ENCODE results near the gene CFAP251. TPM values are rescaled to one million over a fixed set of nuclear protein-coding genes. Genes with fewer than 3 reads are reported as not detected.

CFAP251 gene
- total RNA-seq, 1 experiment from 2014 or later, result 0.81 TPM

- Histone ChIP-seq H3T11ph (ENCODE audit: low read length) (no peak overlapping the region), H2BK12ac (ENCODE audit: insufficient read length, low read depth, low read length) (no peak overlapping the region), H3K27me3 (ENCODE audit: insufficient read depth, low read length) (no peaks in the 10 kb centered on the region), H3K4ac (ENCODE audit: low read depth, low read length) (no peak overlapping the region), H2BK20ac (ENCODE audit: low read depth, low read length, poor library complexity, severe bottlenecking) (no peak overlapping the region), H4K91ac (ENCODE audit: insufficient read length, low read depth, low read length) (no peak overlapping the region), H2BK120ac (ENCODE audit: low read depth, low read length, poor library complexity, severe bottlenecking) (no peak overlapping the region), H3K18ac (ENCODE audit: insufficient read length, low read depth, low read length) (no peak overlapping the region), H3K23ac (ENCODE audit: insufficient read length, low read depth, low read length) (no peak overlapping the region), H3K14ac (ENCODE audit: insufficient read depth, low read length) (no peak overlapping the region), H2BK5ac (ENCODE audit: insufficient read length, low read length) (no peak overlapping the region), H3K9ac (ENCODE audit: extremely low read depth, insufficient read length, low read length) (no peak overlapping the region), H3K9me3 (ENCODE audit: control insufficient read depth, low read depth, low read length) (no peaks in the 10 kb centered on the region), H4K8ac (replicated peaks; ENCODE audit: insufficient read length, low read depth, low read length) (no peak overlapping the region), H2BK15ac (ENCODE audit: low read depth, low read length) (no peak overlapping the region), H3K4me2 (ENCODE audit: insufficient read depth, insufficient read length, low read length) (no peak overlapping the region), H3K79me1 (ENCODE audit: insufficient read depth, low read depth, low read length, poor library complexity, severe bottlenecking) (no peaks in the 10 kb centered on the region), H3K27ac (ENCODE audit: insufficient read length, low read depth, low read length) (no peak overlapping the region), H3K56ac (ENCODE audit: insufficient read length, low read depth, low read length) (no peak overlapping the region), H3K4me1 (ENCODE audit: insufficient read depth, low read length) (no peaks in the 10 kb centered on the region), H3K79me2 (ENCODE audit: insufficient read depth, low read length) (no peaks in the 10 kb centered on the region), H4K5ac (ENCODE audit: insufficient read length, low read depth, low read length) (no peak overlapping the region), H2AK5ac (ENCODE audit: insufficient read length, low read length) (no peak overlapping the region), H2AFZ (ENCODE audit: low read length) (no peak overlapping the region), H4K20me1 (ENCODE audit: control insufficient read depth, insufficient read depth, insufficient read length) (no peaks in the 10 kb centered on the region), H3K23me2 (ENCODE audit: insufficient read length, low read depth, low read length, poor library complexity, severe bottlenecking) (peaks cover 3% of the 10 kb centered on the region)
- H3K36me3 Mint-ChIP-seq (ENCODE audit: insufficient read depth in 1 of 3, low read depth in 3 of 3), result peaks cover 0 to 41% (median 20%) of the 10 kb centered on the region in 3 experiments; a peak in 5 of 7 replicates
- no peak overlapping the region for H3K4me3 Mint-ChIP-seq
- TF ChIP-seq, protein P1, sequence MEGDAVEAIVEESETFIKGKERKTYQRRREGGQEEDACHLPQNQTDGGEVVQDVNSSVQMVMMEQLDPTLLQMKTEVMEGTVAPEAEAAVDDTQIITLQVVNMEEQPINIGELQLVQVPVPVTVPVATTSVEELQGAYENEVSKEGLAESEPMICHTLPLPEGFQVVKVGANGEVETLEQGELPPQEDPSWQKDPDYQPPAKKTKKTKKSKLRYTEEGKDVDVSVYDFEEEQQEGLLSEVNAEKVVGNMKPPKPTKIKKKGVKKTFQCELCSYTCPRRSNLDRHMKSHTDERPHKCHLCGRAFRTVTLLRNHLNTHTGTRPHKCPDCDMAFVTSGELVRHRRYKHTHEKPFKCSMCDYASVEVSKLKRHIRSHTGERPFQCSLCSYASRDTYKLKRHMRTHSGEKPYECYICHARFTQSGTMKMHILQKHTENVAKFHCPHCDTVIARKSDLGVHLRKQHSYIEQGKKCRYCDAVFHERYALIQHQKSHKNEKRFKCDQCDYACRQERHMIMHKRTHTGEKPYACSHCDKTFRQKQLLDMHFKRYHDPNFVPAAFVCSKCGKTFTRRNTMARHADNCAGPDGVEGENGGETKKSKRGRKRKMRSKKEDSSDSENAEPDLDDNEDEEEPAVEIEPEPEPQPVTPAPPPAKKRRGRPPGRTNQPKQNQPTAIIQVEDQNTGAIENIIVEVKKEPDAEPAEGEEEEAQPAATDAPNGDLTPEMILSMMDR (conservative IDR thresholded peaks at IDR 0.05), result no peak
- no peaks in the 10 kb centered on the region; a peak in 2 of 5 replicates for H3K9me3 Mint-ChIP-seq
- DNase-seq, result no peak
- no peaks in the 10 kb centered on the region; the same call in 1 of the 2 replicates for H3K27me3 Mint-ChIP-seq (ENCODE audit: low read depth)
- WGBS (ENCODE audit: extremely low coverage, insufficient read length, low lambda C conversion rate), result no CpG with 5 or more reads among the region's 5 CpGs
- H3K4me1 Mint-ChIP-seq, result peaks cover 7 to 12% of the 10 kb centered on the region in 2 experiments
- no peak overlapping the region for H3K27ac Mint-ChIP-seq
Measured at GRCh38 chr12:121915841-121916321, 2.5 kb upstream of the CFAP251 start.

Measured in H9 (cell line).